HG03139 (cell line): ENCODE measurements around the gene UBE3C.
"Not testable (repeated sequence)": the region's sequence is repeated elsewhere in the genome, so short reads cannot be mapped to it uniquely, and the experiment has no call there.

Source experiments
- ATAC-seq: cut with Tn5 transposase; IDR thresholded peaks from one replicate; pipeline ENCODE4 v1.9.1; 2021; ENCODE audit not compliant: unreplicated experiment

Gene UBE3C

DNA sequence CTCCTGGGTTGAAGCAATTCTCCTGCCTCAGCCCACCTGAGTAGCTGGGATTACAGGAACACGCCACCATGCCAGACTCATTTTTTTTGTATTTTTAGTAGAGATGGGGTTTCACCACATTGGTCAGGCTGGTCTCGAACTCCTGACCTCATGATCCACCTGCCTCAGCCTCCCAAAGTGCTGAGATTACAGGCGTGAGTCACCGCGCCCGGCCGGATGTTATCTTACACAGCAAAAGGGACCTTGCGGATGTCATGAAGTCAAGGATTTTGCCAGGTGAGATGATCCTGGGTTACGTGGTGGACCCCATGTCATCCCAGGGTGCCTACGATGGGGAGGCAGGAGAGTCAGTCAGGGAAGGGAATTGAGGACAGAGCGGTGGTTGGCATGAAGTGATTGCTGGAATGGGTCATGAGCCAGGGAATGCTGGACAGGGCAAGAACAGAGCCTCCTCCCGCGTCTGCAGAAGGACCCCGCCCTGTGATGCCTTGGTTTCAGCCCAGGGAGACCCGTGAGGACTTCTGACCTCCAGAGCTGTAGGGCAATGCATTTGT is 8.7 kb upstream of the UBE3C start:
- no peak for ATAC-seq

GRCh38 chr7:157130849-157131248 is 7.9 kb upstream of the UBE3C start:
- not testable (repeated sequence) for ATAC-seq

DNA sequence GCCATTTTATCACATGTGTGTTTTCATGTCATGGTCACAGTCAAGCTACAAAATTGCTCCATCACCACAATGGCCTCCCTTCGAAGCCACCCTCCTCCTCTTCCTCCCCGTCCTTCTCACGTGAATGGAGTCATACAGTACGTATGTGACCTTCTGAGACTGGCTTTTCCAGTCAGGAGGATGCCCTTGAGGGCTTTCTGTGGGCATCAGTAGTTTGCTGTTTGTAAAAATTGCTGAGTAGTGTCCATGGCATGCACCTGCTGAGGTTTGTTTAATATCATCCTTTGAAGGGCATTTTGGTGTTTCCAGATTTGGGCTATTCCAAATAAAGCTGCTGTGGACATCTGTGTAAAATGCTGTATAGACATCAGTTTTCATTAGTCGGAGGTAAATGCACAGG is 5.9 kb upstream of the UBE3C start:
- no peak for ATAC-seq

DNA sequence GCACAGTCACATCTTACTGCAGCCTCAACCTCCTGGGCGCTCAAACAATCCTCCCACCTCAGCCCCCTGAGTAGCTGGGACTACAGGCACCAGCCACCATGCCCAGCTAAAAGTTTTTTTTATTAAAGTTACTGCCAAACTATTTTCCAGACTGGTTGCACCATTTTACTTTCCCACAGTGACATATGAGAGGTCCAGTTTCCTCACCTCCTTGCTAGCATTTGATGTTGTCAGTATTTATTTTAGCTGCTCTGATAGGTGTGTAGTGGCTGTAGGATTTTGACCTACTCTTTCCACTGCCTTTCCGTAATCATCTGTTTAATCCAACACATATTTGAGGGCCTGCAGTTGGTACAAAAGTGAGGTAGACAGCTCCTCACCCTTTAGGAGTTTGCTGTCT is 5.4 kb upstream of the UBE3C start:
- no peak for ATAC-seq

- ATAC-seq = no peak
Measured at GRCh38 chr7:157136372-157136771, 2.4 kb upstream of the UBE3C start.

GRCh38 chr7:157138101-157138423 is 664 bp upstream of the UBE3C start:
- ATAC-seq = no peak

DNA sequence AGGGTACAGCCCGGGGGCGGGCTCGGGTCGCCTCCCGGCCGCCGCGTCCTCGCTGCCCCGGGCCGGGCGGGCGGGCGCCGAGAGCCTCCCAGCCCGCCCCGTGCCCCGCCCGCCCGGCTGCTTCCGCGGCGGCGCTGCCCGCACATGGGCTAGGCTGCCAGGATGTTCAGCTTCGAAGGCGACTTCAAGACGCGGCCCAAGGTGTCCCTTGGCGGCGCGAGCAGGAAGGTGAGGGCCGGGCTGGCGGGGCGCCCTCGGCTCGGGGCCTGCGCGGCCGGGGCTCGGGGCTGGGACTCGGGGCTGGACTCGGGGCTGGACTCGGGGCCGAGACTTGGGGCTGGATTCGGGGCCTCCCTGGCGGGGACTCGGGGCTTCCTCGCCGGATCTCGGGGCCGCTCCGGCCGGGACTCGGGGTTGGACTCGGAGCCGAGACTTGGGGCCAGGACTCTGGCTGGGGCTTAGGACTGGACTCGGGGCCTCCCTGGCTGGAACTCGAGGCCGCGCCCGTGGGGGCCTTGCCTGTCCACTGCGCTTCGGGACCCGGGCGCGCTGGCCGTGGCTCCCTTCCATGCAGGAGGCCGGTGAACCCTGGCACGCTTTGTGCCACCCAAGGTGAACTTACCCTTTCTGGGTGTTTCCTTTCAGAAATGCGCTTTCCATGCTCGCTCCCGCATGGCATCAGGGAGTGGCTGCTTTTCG is 534 bp downstream of the UBE3C start:
- ATAC-seq = no peak

DNA sequence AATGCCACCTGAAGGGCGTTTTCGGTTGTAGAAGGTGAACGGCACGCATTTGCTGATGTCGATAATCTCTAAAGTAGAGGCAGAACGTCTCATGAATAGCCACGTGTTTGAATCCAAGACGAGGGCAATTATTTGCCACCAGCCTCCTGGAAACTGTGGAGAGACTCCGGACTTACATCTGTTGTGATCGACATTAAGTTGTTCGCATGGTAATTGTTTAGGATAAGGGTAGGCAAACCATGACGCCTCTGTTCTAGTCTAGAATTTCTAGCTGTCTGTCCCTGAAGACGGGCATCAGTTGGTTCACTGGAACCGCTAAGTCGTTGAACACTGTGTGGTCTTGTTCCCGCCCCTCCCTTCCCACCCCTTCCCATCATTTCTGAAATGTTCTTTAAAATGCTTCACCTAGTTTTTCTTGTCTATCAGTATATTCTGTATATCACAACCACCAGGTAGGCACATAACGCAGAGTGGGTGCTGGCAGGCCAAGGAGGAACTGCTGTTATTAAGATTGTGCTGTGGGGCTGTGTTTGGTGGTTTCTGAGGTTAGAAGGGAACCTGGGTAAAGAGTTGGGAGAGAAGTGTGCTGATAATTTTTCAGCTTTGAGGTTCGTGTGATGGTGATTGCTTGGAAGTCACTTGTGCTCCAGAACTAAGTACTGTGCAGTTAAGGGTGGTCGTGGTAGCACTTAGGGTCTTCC is 1.2 kb downstream of the UBE3C start:
- ATAC-seq = no peak

DNA sequence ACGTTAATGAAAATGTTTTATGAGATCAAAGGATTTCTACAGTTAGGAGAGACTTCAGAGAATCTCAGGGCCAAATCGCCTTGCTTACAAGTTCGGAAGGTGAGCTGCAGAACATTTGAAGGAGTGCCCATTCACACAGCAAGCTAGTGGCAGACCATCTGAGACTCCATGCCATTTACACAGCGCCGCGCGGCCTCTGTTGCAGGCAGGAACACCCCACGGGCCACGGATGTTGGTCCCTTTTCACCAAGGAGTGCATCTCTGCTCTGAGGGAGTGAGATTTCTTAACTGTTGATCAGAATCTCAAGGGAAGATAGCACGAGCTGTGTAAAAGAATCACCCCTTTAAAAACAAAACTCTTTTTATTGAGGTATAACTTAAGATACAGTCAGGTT is 1.8 kb downstream of the UBE3C start:
- ATAC-seq = no peak

- no peak for ATAC-seq
Measured at GRCh38 chr7:157141525-157142060, 2.9 kb downstream of the UBE3C start.

DNA sequence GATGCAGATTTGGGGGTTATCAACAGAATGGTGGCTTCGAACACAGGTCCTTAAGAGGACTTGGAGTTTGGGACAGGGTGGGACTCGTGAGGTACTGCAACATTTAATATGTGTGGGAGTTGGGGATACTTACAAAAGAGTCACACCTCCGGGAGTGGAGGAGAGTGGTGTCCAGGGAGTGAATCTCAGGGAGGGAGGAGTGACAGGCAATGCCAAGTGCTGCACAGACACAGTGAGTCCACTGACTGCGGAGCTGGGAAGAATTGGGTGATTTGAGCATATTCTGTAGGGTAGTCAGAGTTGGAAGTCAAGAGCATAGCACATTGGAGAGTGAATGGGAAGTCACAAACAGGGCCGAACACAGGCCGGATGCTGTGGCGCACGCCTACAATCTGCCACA is 5.1 kb downstream of the UBE3C start:
- ATAC-seq = no peak

GRCh38 chr7:157149317-157149716 is 10.6 kb downstream of the UBE3C start:
- ATAC-seq = no peak

DNA sequence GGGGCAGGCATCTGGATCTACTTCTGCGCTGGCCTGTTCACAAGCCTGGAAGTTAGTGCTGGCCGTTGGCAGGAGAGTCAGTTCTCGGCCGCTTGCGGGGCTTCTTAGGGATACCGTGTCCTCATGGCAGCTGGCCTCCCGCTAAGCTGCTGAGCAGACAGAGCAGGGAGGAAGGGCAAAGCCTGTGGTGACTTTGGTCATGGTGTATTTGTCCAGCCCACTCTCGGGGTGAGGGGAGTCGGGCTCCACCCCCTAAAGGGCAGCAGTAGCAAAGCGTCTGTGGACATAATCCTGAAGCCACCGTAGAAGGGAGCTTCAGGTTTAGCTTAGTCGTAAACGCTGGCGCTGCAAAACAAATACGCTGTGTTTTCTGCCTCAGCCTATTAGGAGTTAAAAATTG is 12.2 kb downstream of the UBE3C start:
- ATAC-seq = no peak

- no peak for ATAC-seq
Measured at GRCh38 chr7:157151626-157152339, 13.1 kb downstream of the UBE3C start.

DNA sequence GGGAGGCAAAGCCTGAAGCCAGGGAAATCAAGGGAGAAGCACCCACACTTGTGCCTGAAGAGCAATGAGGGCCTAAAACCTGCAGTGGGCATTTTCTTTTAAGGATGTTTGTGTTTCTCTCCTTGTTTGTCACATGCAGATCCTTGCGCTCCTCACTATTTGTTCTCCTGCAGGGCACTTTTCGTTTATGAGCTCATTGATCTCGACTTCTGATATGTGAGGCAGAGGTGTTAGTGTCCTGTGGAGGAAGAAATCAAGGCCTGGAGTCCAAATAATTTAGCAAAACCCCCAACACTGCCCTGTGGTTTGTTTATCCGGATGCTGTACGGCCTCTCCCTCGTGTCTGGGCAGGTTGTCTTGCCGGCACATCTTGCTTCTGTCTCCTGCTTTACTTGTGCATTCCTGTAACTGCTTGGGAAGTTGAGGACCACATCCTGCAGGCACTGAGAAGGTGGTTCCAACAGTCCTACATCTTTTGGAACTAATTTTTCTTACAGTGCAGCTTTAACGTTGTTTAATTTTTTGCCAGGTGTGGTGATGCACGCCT is 13.7 kb downstream of the UBE3C start:
- no peak for ATAC-seq

GRCh38 chr7:157153260-157153659 is 14.5 kb downstream of the UBE3C start:
- ATAC-seq = no peak

- no peak for ATAC-seq
Measured at GRCh38 chr7:157155959-157156358, 17.2 kb downstream of the UBE3C start.

DNA sequence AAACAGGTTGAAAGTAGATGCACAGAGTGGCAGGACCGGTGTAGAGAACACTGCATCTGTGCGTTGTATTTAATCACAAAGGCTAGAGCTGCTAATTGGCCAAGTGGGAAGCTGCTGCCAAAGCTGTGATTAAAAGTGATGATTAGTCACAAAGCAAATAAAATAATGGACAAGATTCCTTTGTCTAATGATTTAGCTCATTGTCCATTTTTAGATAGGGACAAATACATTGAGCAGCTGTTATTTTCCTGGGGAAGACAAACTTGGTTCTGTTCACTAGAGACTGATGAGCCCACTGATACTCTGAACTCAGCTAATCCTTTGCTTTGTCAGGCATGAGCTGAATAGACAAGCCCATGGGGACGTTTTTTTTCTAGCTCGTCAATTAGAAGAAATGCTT is 19.7 kb downstream of the UBE3C start:
- no peak for ATAC-seq

GRCh38 chr7:157159537-157159936 is 20.8 kb downstream of the UBE3C start:
- ATAC-seq = not testable (repeated sequence)

DNA sequence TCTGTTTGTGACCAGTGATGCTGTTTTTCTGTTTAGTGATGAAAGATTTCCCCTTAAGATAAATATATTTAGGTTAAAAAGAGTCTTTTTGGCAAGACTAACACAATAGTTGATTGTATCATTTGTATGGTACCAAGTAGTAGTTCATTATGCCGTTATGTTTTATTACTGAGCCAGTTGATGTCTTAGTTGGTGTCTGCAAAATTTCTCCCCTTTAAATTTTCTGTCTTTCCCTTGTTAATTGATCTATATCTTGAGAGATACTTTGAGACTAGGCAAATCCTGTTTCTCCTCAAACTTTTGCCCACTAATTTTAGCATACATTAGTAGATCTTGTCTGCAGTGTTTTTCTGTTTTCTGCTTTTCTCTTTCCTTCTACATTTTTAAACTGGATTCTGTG is 21.7 kb downstream of the UBE3C start:
- no peak for ATAC-seq

DNA sequence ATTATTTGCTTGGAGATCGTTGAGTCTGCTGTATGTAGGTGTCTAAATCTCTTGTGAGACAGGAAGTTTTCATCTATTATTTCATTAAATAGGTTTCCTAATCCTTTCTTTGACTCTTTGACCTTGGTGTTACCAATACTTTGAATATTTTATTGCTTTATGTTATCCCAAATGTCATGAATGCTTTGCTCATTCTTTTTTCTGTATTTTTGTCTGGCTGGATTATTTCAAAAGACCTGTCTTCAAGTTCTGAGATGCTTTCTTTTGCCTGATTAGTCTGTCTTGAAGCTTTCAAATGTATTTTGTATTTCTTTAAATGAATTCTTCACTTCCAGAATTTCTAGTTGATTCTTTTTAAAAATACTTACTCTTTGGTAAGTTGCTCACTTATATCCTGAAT is 27.3 kb downstream of the UBE3C start:
- ATAC-seq = no peak
